Hepatocyte (in vitro differentiated cells): ENCODE measurements around the gene ZNF638. TPM values are rescaled to one million over a fixed set of nuclear protein-coding genes. Genes with fewer than 3 reads are reported as not detected.

Experiments
- DNase-seq: peaks from one replicate; pipeline ENCODE4 v3.0.0-alpha.2; 2016; ENCODE audit warnings: low spot score
- H2AFZ ChIP-seq: fragments of 200-600 bp; sonication (generic); 2 replicates; pipeline ENCODE4 v1.6.0; 2016; ENCODE audit warnings: antibody characterized with exemption, mild to moderate bottlenecking
- H3K27ac ChIP-seq: fragments of 200-600 bp; sonication (generic); 2 replicates; pipeline ENCODE4 v1.5.1; 2016; ENCODE audit warnings: mild to moderate bottlenecking
- H3K27me3 ChIP-seq: fragments of 200-600 bp; sonication (generic); 2 replicates; pipeline ENCODE4 v1.6.1; 2016
- H3K36me3 ChIP-seq: fragments of 200-600 bp; sonication (generic); replicated peaks from 2 replicates; pipeline ENCODE4 v1.5.1; 2016; ENCODE audit warnings: low read depth; ENCODE audit not compliant: insufficient read depth
- H3K4me1 ChIP-seq: fragments of 200-600 bp; sonication (generic); 2 replicates; pipeline ENCODE4 v1.5.1; 2016; ENCODE audit warnings: mild to moderate bottlenecking, moderate library complexity; ENCODE audit not compliant: insufficient read depth
- H3K4me2 ChIP-seq: fragments of 200-600 bp; sonication (generic); 2 replicates; pipeline ENCODE4 v1.6.0; 2016
- H3K4me3 ChIP-seq: fragments of 200-600 bp; sonication (generic); 2 replicates; pipeline ENCODE4 v1.5.1; 2016; ENCODE audit warnings: mild to moderate bottlenecking
- H3K79me2 ChIP-seq: fragments of 200-600 bp; sonication (generic); 2 replicates; pipeline ENCODE4 v1.6.0; 2017; ENCODE audit warnings: mild to moderate bottlenecking
- H3K9me2 ChIP-seq: fragments of 200-600 bp; sonication (generic); replicated peaks from 2 replicates; pipeline ENCODE4 v1.6.0; 2017; ENCODE audit warnings: mild to moderate bottlenecking; ENCODE audit not compliant: insufficient read depth
- H3K9me3 ChIP-seq: fragments of 200-600 bp; sonication (generic); 2 replicates; pipeline ENCODE4 v1.5.1; 2016; ENCODE audit warnings: low read depth, mild to moderate bottlenecking
- H4K20me1 ChIP-seq: fragments of 200-600 bp; sonication (generic); 2 replicates; pipeline ENCODE4 v1.6.0; 2016; ENCODE audit warnings: mild to moderate bottlenecking; ENCODE audit not compliant: insufficient read depth, poor library complexity, severe bottlenecking
- EZH2 ChIP-seq: fragments of 200-600 bp; sonication (generic); IDR thresholded peaks from 2 replicates; pipeline ENCODE4 v1.6.1; 2016; ENCODE audit warnings: antibody characterized with exemption, mild to moderate bottlenecking, borderline replicate concordance
- EZH2phosphoT487 ChIP-seq: fragments of 200-600 bp; sonication (generic); IDR thresholded peaks from one replicate; pipeline ENCODE4 v1.6.1; 2018; ENCODE audit warnings: antibody characterized with exemption, mild to moderate bottlenecking, low read depth, moderate library complexity; ENCODE audit not compliant: unreplicated experiment, severe bottlenecking
- WGBS: methylation state at CpG from one replicate; pipeline ENCODE4 v1.1.6; 2016; ENCODE audit warnings: low lambda C conversion rate; ENCODE audit errors: missing lambda C conversion rate; 5-methylcytosine and 5-hydroxymethylcytosine counted together
- polyA plus RNA-seq: library from polyadenylated mRNA; unstranded; fragments of >200 nt; fragmentation: Nextera tagmentation; extraction: Ambion mirVana; gene quantifications from 2 replicates; pipeline ENCODE4 v1.2.1, GENCODE V29; 2016
- total RNA-seq: library from RNA; depleted of rRNA; stranded (reverse); fragments of >200 nt; gene quantifications from 2 replicates; pipeline ENCODE4 v1.2.3, GENCODE V29; 2014
- TF ChIP-seq, protein P1 (sequence below): fragments of 200-600 bp; sonication (generic); IDR thresholded peaks from 2 replicates; pipeline ENCODE4 v1.5.1; 2016; ENCODE audit warnings: antibody characterized with exemption, mild to moderate bottlenecking; ENCODE audit not compliant: poor library complexity

The ZNF638 gene
- total and polyA plus RNA-seq, 2 experiments from 2014 or later = 41.2 to 141 TPM

DNA sequence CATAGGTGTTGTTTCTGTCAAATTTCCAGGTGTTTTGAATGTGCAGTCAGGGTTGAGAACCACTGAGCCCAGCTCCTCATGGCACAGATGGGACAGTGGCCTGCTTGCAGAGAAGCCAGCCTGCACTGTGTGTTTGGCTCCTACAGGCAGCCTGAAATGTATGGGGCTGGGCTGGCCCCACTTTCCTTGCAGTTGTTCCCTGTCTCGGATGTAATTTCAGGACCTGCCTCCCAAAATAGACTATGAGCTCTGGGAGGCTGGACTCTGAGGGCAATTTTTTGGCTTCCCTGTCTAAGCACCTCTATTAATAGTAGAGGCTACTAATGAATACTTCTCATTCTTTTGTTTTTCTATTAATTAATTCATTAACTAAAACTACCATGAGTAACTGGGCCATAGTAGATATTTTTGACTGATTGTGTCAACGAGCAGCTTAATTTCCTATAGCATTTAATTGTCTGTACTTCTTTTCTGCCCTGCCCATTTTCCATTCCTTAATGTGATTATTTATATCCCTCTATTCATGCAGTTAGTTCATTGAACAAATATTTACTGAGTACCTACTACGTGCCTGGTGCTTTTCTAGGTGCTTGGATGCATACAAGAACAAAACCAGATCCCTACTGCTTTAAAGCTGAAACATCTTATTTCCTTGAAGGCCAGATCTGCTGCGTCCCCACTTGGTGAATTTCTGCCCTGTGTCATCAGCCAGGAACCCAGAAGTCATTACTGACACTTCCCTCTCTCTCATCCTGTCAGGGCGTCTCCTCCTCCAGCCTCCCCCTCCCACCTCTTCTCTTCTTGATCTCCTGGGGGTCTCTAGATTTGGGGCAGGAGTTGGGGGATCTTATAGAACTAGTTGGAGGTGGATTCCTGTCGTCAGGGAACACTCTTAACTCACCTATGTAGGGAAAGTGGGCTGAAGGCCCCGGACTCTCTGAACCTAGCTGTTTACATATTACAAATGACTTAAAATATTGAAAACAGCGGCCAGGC lies 138.1 kb downstream of the ZNF638 start:
- 81% methylated on average over 8 of the region's 8 CpGs for WGBS
- no peaks in the 10 kb centered on the region for H3K4me1 ChIP-seq

DNA sequence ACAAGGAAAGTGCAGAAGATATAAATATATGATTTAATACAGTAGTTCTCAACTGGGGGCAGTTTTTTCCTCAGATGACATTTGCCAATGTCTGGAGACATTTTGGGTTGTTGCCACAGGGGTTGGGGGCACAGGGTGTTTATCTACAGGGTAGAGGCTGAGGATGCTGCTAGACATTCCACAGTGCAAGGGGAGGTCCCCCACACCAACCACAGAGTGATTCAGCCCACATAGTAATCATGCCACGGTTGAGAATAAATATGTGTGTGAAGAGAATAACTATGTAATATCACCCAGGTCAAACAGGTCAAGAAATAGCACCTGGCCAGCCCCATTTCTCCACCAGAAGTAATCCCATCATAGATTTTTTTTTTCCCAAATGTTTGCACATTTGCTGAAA lies 139.7 kb downstream of the ZNF638 start:
- TF ChIP-seq EZH2 (no peak), EZH2phosphoT487 (no peak)
- TF ChIP-seq, protein P1, sequence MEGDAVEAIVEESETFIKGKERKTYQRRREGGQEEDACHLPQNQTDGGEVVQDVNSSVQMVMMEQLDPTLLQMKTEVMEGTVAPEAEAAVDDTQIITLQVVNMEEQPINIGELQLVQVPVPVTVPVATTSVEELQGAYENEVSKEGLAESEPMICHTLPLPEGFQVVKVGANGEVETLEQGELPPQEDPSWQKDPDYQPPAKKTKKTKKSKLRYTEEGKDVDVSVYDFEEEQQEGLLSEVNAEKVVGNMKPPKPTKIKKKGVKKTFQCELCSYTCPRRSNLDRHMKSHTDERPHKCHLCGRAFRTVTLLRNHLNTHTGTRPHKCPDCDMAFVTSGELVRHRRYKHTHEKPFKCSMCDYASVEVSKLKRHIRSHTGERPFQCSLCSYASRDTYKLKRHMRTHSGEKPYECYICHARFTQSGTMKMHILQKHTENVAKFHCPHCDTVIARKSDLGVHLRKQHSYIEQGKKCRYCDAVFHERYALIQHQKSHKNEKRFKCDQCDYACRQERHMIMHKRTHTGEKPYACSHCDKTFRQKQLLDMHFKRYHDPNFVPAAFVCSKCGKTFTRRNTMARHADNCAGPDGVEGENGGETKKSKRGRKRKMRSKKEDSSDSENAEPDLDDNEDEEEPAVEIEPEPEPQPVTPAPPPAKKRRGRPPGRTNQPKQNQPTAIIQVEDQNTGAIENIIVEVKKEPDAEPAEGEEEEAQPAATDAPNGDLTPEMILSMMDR = no peak
- Histone ChIP-seq H3K4me2 (no peak overlapping the region), H4K20me1 (no peaks in the 10 kb centered on the region), H3K79me2 (no peaks in the 10 kb centered on the region), H3K9me3 (no peaks in the 10 kb centered on the region), H3K27me3 (peaks cover 39% of the 10 kb centered on the region), H3K36me3 (no peaks in the 10 kb centered on the region), H3K4me1 (no peaks in the 10 kb centered on the region), H3K27ac (no peak overlapping the region), H2AFZ (no peak overlapping the region), H3K9me2 (no peaks in the 10 kb centered on the region), H3K4me3 (no peak overlapping the region)
- WGBS = 85% methylated on average over 1 of the region's 1 CpG
- DNase-seq = no peak

More for the DNA sequence above, 138.1 kb downstream of the ZNF638 start:
- Histone ChIP-seq H3K4me2 (no peak overlapping the region), H3K27ac (no peak overlapping the region), H4K20me1 (no peaks in the 10 kb centered on the region), H3K36me3 (no peaks in the 10 kb centered on the region), H3K4me3 (no peak overlapping the region), H3K79me2 (no peaks in the 10 kb centered on the region), H3K9me2 (no peaks in the 10 kb centered on the region), H3K9me3 (no peaks in the 10 kb centered on the region), H3K27me3 (peaks cover 55% of the 10 kb centered on the region), H2AFZ (no peak overlapping the region)
- TF ChIP-seq EZH2phosphoT487 (no peak), EZH2 (no peak)
- TF ChIP-seq, protein P1 = no peak
- DNase-seq = no peak

DNA sequence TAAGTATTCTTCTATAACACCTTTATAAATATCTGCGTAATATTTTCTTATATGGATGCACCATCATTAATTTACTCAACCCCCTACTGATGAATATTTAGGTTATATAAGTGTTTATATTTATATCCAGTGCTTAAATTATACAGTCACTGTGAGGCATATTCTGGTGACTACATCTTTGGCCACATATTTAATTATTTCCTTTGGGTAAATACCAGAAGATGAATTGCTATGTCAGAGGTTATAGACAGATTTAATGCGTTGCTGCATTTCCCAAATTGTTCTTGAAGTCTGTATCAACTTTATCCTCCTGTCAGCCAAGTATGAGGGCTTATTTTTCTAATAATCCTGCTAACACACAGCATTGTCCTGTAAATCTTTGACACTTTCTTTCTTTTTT lies 140.4 kb downstream of the ZNF638 start:
- Histone ChIP-seq H3K4me2 (no peak overlapping the region), H3K4me1 (no peaks in the 10 kb centered on the region), H2AFZ (no peak overlapping the region), H3K36me3 (no peaks in the 10 kb centered on the region), H3K9me2 (no peaks in the 10 kb centered on the region), H3K79me2 (no peaks in the 10 kb centered on the region), H3K9me3 (no peaks in the 10 kb centered on the region), H3K4me3 (no peak overlapping the region), H3K27ac (no peak overlapping the region), H3K27me3 (peaks cover 32% of the 10 kb centered on the region), H4K20me1 (no peaks in the 10 kb centered on the region)
- TF ChIP-seq, protein P1 = no peak
- TF ChIP-seq EZH2 = no peak
- TF ChIP-seq EZH2phosphoT487 = no peak
- no peak for DNase-seq
- 67% methylated on average over 2 of the region's 2 CpGs for WGBS
